ENCODE data around the gene C1orf35. TPM values are rescaled to one million over a fixed set of nuclear protein-coding genes. Genes with fewer than 3 reads are reported as not detected.
A peak's percentile ranks its signal among the peaks of the same experiment; 100 is the strongest.

The C1orf35 gene
- total RNA-seq, 6 experiments from 2014 or later = 10.4 to 17.2 (median 12.5) TPM

DNA sequence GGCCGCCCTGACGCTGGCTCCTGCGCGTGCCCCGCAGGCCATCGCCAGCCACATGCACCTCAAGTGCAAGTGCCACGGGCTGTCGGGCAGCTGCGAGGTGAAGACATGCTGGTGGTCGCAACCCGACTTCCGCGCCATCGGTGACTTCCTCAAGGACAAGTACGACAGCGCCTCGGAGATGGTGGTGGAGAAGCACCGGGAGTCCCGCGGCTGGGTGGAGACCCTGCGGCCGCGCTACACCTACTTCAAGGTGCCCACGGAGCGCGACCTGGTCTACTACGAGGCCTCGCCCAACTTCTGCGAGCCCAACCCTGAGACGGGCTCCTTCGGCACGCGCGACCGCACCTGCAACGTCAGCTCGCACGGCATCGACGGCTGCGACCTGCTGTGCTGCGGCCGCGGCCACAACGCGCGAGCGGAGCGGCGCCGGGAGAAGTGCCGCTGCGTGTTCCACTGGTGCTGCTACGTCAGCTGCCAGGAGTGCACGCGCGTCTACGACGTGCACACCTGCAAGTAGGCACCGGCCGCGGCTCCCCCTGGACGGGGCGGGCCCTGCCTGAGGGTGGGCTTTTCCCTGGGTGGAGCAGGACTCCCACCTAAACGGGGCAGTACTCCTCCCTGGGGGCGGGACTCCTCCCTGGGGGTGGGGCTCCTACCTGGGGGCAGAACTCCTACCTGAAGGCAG, 44.0 kb downstream of the C1orf35 start:
- no peak for TF ChIP-seq CTCF (IDR thresholded peaks at IDR 0.05)
- Mint-ChIP-seq H3K27me3 (ENCODE audit: insufficient read depth) (peaks cover 12% of the 10 kb centered on the region; the same call in 1 of the 2 replicates), H3K9me3 (no peaks in the 10 kb centered on the region), H3K4me3 (no peak overlapping the region), H3K4me1 (ENCODE audit: low read depth) (no peaks in the 10 kb centered on the region), H3K36me3 (ENCODE audit: low read depth) (no peaks in the 10 kb centered on the region), H3K27ac (no peak overlapping the region)
- DNase-seq = no peak

DNA sequence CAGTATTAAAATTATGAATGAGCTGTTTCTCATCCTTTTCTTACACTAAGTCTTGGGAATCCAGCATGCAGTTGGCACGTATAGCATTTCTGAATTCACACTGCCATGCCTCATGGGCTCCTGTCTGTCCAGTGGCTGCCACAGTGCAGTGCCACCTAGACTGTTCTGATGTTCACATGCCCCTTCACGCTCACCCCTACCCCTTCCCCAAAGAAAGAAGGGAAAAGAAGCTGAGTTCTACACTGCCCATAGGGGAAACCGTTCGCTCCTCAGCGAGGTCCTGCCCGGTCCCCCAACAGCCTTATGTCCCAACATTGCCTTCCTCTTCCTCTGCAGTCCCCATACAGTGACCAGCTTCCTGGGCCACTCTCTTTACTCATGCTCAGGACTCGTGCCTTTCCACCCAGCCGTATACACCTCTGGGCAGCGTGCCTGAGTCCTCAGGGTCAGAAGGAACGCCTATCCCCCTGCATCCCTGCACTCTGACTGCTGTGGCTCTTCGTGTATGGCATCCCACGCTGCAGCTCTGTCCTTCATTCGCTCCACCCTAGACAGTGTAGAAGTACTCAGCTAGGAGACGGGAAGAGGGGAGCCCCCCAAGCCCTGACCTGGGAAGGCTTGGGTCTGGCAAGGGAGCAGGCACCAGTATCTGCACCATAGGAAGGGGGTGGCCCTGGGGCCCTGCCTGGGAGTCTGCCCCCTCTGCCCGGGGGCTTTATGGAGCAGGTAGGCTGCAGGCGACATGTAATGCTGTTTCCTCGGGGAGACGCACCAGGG, 44.8 kb downstream of the C1orf35 start:
- H3K27ac Mint-ChIP-seq = no peak overlapping the region
- H3K36me3 Mint-ChIP-seq (ENCODE audit: low read depth) = no peaks in the 10 kb centered on the region
- H3K27me3 Mint-ChIP-seq (ENCODE audit: insufficient read depth) = peaks cover 13% of the 10 kb centered on the region; the same call in 1 of the 2 replicates
- no peaks in the 10 kb centered on the region for H3K4me1 Mint-ChIP-seq (ENCODE audit: low read depth)
- TF ChIP-seq CTCF (IDR thresholded peaks at IDR 0.05) = no peak
- H3K4me3 Mint-ChIP-seq = no peak overlapping the region
- no peak for DNase-seq
- no peaks in the 10 kb centered on the region; the same call in 1 of the 2 replicates for H3K9me3 Mint-ChIP-seq

Small RNA genes lying within 50 kb of the gene (microRNA-seq; reads per million reads assigned to microRNA genes)
- 48.7 reads per million, percentile 39 among the genes with 10 or more reads in this experiment for gene MIR3620

Other genes starting within 250 kb of the C1orf35 start
- under 1 TPM; 0.17 to 0.67 (median 0.57) TPM for gene WNT9A, start 155.4 kb downstream of the C1orf35 start, total RNA-seq (2021; fragmentation: NEBNext Ultra II Directional; extraction: Animal tissue kit (Norgen Biotek cat#: 25700))
- gene WNT3A, start 96.3 kb downstream of the C1orf35 start, total RNA-seq (2021; fragmentation: NEBNext Ultra II Directional; extraction: Animal tissue kit (Norgen Biotek cat#: 25700)) = not detected
- 100 to 1,000 TPM; 578 to 615 (median 590) TPM for gene ARF1, start 20.6 kb downstream of the C1orf35 start, total RNA-seq (2021; fragmentation: NEBNext Ultra II Directional; extraction: Animal tissue kit (Norgen Biotek cat#: 25700))
- 10 to 100 TPM; 48.3 to 55.4 (median 49.6) TPM for gene MRPL55, start 6.0 kb upstream of the C1orf35 start, total RNA-seq (2021; fragmentation: NEBNext Ultra II Directional; extraction: Animal tissue kit (Norgen Biotek cat#: 25700))
- gene GUK1, start 37.0 kb upstream of the C1orf35 start, total RNA-seq (2021; fragmentation: NEBNext Ultra II Directional; extraction: Animal tissue kit (Norgen Biotek cat#: 25700)) = 100 to 1,000 TPM; 215 to 313 (median 247) TPM
- gene GJC2, start 46.6 kb upstream of the C1orf35 start, total RNA-seq (2021; fragmentation: NEBNext Ultra II Directional; extraction: Animal tissue kit (Norgen Biotek cat#: 25700)) = 1 to 10 TPM; 1.1 to 2.3 (median 1.2) TPM
- gene IBA57, start 62.5 kb upstream of the C1orf35 start, total RNA-seq (2021; fragmentation: NEBNext Ultra II Directional; extraction: Animal tissue kit (Norgen Biotek cat#: 25700)) = 1 to 10 TPM; 4.2 to 5.8 (median 4.7) TPM
- gene OBSCN, start 104.7 kb upstream of the C1orf35 start, total RNA-seq (2021; fragmentation: NEBNext Ultra II Directional; extraction: Animal tissue kit (Norgen Biotek cat#: 25700)) = 1 to 10 TPM in 2 of 6 experiments, under 1 TPM in 4; 0.27 to 1.8 (median 0.53) TPM

Measured in HFFc6 (cell line).